GM23338 (cell line): ENCODE results near the gene SLC1A3. TPM values are rescaled to one million over a fixed set of nuclear protein-coding genes. Genes with fewer than 3 reads are reported as not detected.

Source experiments
- ATAC-seq: fragments of 200-7000 bp; cut with Tn5 transposase; 3 replicates; pipeline ENCODE4 v1.9.1; 2020
- DNase-seq: peaks from one replicate; pipeline ENCODE4 v3.0.0-alpha.2; 2015; ENCODE audit warnings: low spot score
- H2AFZ ChIP-seq: fragments of 200-600 bp; sonication (generic); 2 replicates; pipeline ENCODE4 v1.8.0; 2016; ENCODE audit warnings: antibody characterized with exemption, mild to moderate bottlenecking, moderate library complexity
- H3F3A ChIP-seq: fragments of 200-600 bp; sonication (generic); replicated peaks from 2 replicates; pipeline ENCODE4 v1.8.0; 2017; ENCODE audit warnings: antibody characterized with exemption, mixed run types, low read depth
- H3K27ac ChIP-seq: fragments of 200-600 bp; sonication (generic); 2 replicates; pipeline ENCODE4 v1.6.1; 2016; ENCODE audit warnings: low read depth
- H3K27me3 ChIP-seq: fragments of 200-600 bp; sonication (generic); 2 replicates; pipeline ENCODE4 v1.8.0; 2016; ENCODE audit warnings: mild to moderate bottlenecking, mixed run types, moderate library complexity; ENCODE audit not compliant: insufficient read depth
- H3K36me3 ChIP-seq: fragments of 200-600 bp; sonication (generic); 2 replicates; pipeline ENCODE4 v1.8.0; 2016; ENCODE audit warnings: mild to moderate bottlenecking; ENCODE audit not compliant: insufficient read depth
- H3K4me1 ChIP-seq: fragments of 200-600 bp; sonication (generic); 2 replicates; pipeline ENCODE4 v1.8.0; 2016; ENCODE audit warnings: mild to moderate bottlenecking, moderate library complexity; ENCODE audit not compliant: insufficient read depth
- H3K4me2 ChIP-seq: fragments of 200-600 bp; sonication (generic); 2 replicates; pipeline ENCODE4 v1.7.1; 2017; ENCODE audit warnings: mixed run types
- H3K4me3 ChIP-seq: fragments of 200-600 bp; sonication (generic); 2 replicates; pipeline ENCODE4 v1.6.1; 2016; ENCODE audit warnings: mixed run types
- H3K79me2 ChIP-seq: fragments of 200-600 bp; sonication (generic); replicated peaks from 2 replicates; pipeline ENCODE4 v1.8.0; 2017; ENCODE audit warnings: mild to moderate bottlenecking; ENCODE audit not compliant: insufficient read depth
- H3K9me2 ChIP-seq: fragments of 200-600 bp; sonication (generic); 2 replicates; pipeline ENCODE4 v1.8.0; 2017; ENCODE audit not compliant: insufficient read depth
- H4K20me1 ChIP-seq: fragments of 200-600 bp; sonication (generic); replicated peaks from 2 replicates; pipeline ENCODE4 v1.8.0; 2017; ENCODE audit warnings: mild to moderate bottlenecking; ENCODE audit not compliant: insufficient read depth
- H3K27ac Mint-ChIP-seq: 2 replicates; pipeline ENCODE4 v1.8.0; 2020; ENCODE audit warnings: inconsistent platforms, mild to moderate bottlenecking, moderate library complexity, mixed read lengths
- H3K27me3 Mint-ChIP-seq: 3 replicates; pipeline ENCODE4 v1.8.0; 2022; ENCODE audit warnings: low read depth, mild to moderate bottlenecking, moderate library complexity, mixed read lengths, inconsistent platforms; ENCODE audit not compliant: insufficient read depth, poor library complexity
- H3K36me3 Mint-ChIP-seq: 3 replicates; pipeline ENCODE4 v1.8.0; 2021; ENCODE audit warnings: low read depth, mild to moderate bottlenecking, inconsistent platforms, moderate library complexity, mixed read lengths
- H3K4me1 Mint-ChIP-seq: 3 replicates; pipeline ENCODE4 v1.8.0; 2020; ENCODE audit warnings: mild to moderate bottlenecking, inconsistent platforms, mixed read lengths
- H3K4me3 Mint-ChIP-seq: 3 replicates; pipeline ENCODE4 v1.8.0; 2021; ENCODE audit warnings: moderate library complexity, mild to moderate bottlenecking, inconsistent platforms, mixed read lengths
- H3K9me3 Mint-ChIP-seq: 3 replicates; pipeline ENCODE4 v1.8.0; 2020; ENCODE audit warnings: moderate library complexity, mild to moderate bottlenecking, inconsistent platforms, mixed read lengths
- CREB1 ChIP-seq: fragments of 250-450 bp; sonication (Bioruptor Pico); IDR thresholded peaks from 2 replicates; pipeline ENCODE4 v1.5.0; 2020; ENCODE audit warnings: low read depth, mild to moderate bottlenecking, moderate library complexity
- EZH2 ChIP-seq: fragments of 200-600 bp; sonication (generic); IDR thresholded peaks from one replicate; pipeline ENCODE4 v1.8.0; 2017; ENCODE audit warnings: antibody characterized with exemption, mild to moderate bottlenecking, low read depth; ENCODE audit not compliant: unreplicated experiment
- JUNB ChIP-seq: IDR thresholded peaks from one replicate; pipeline ENCODE4 v1.6.1; 2016; ENCODE audit warnings: antibody characterized with exemption; ENCODE audit not compliant: unreplicated experiment
- NANOG ChIP-seq: IDR thresholded peaks from 2 replicates; pipeline ENCODE4 v1.6.1; 2016; ENCODE audit warnings: antibody characterized with exemption, borderline replicate concordance
- POLR2AphosphoS5 ChIP-seq: IDR thresholded peaks from 2 replicates; pipeline ENCODE4 v1.6.1; 2016; ENCODE audit warnings: antibody characterized with exemption, low read depth
- REST ChIP-seq: IDR thresholded peaks from one replicate; pipeline ENCODE4 v1.6.1; 2018; ENCODE audit warnings: antibody characterized with exemption; ENCODE audit not compliant: unreplicated experiment
- STAT1 ChIP-seq: IDR thresholded peaks from one replicate; pipeline ENCODE4 v1.6.1; 2016; ENCODE audit warnings: antibody characterized with exemption; ENCODE audit not compliant: unreplicated experiment
- ZNF114 ChIP-seq: fragments of 250-450 bp; sonication (Bioruptor Pico); IDR thresholded peaks from 2 replicates; pipeline ENCODE4 v1.5.0; 2020; ENCODE audit warnings: mild to moderate bottlenecking, moderate library complexity
- polyA plus RNA-seq: library from polyadenylated mRNA; unstranded; fragments of >200 nt; fragmentation: Nextera tagmentation; extraction: Ambion mirVana; gene quantifications from 2 replicates; pipeline ENCODE4 v1.2.1, GENCODE V29; 2016
- total RNA-seq: library from RNA; depleted of rRNA; stranded (reverse); fragments of >200 nt; shearing (Covaris generic); gene quantifications from 2 replicates; pipeline ENCODE4 v1.2.3, GENCODE V29; 2014

SLC1A3 gene
- total and polyA plus RNA-seq, 2 experiments from 2014 or later, result 29.0 to 40.7 TPM

GRCh38 chr5:36647046-36647445, 40.6 kb downstream of the SLC1A3 start:
- Mint-ChIP-seq H3K4me3 (no peak overlapping the region), H3K27ac (no peak overlapping the region), H3K4me1 (peaks cover 3% of the 10 kb centered on the region; the same call in 2 of the 3 replicates), H3K27me3 (peaks cover 2% of the 10 kb centered on the region), H3K9me3 (no peaks in the 10 kb centered on the region), H3K36me3 (no peaks in the 10 kb centered on the region)
- H3K36me3 ChIP-seq, result no peaks in the 10 kb centered on the region
- no peak overlapping the region for H2AFZ ChIP-seq
- ATAC-seq (no peak), DNase-seq (no peak)
- no peak overlapping the region for H3K4me3 ChIP-seq
- no peaks in the 10 kb centered on the region for H3K4me1 ChIP-seq
- no peak overlapping the region for H3K4me2 ChIP-seq
- H3F3A ChIP-seq, result no peaks in the 10 kb centered on the region
- no peaks in the 10 kb centered on the region for H3K79me2 ChIP-seq
- H3K27me3 ChIP-seq, result no peaks in the 10 kb centered on the region
- no peak for TF ChIP-seq POLR2AphosphoS5
- TF ChIP-seq EZH2, result no peak
- no peak for TF ChIP-seq ZNF114 (CRISPR knock-in tag)
- no peak for TF ChIP-seq CREB1
- TF ChIP-seq REST, result no peak
- no peaks in the 10 kb centered on the region for H4K20me1 ChIP-seq
- no peaks in the 10 kb centered on the region for H3K9me2 ChIP-seq
- H3K27ac ChIP-seq, result no peak overlapping the region

- no peaks in the 10 kb centered on the region for H3F3A ChIP-seq
- no peaks in the 10 kb centered on the region for H3K4me1 ChIP-seq
- no peaks in the 10 kb centered on the region for H3K36me3 ChIP-seq
- no peaks in the 10 kb centered on the region for H4K20me1 ChIP-seq
- H3K27me3 ChIP-seq, result no peaks in the 10 kb centered on the region
- no peak overlapping the region for H3K4me3 Mint-ChIP-seq
- peaks cover 3% of the 10 kb centered on the region for H3K27me3 Mint-ChIP-seq
- peaks cover 6% of the 10 kb centered on the region; the same call in 2 of the 3 replicates for H3K4me1 Mint-ChIP-seq
- H3K27ac ChIP-seq, result no peak overlapping the region
- TF ChIP-seq JUNB (no peak), NANOG (no peak), EZH2 (no peak), STAT1 (no peak), POLR2AphosphoS5 (no peak)
- ATAC-seq (no peak), DNase-seq (no peak)
- no peak overlapping the region for H3K4me3 ChIP-seq
- H3K9me3 Mint-ChIP-seq, result no peaks in the 10 kb centered on the region
- 0 out of 3 replicates have a peak, but pooled peaks cover 2% of the 10 kb centered on the region for H3K36me3 Mint-ChIP-seq
- H3K4me2 ChIP-seq, result no peak overlapping the region
- H3K9me2 ChIP-seq, result no peaks in the 10 kb centered on the region
- no peaks in the 10 kb centered on the region for H3K79me2 ChIP-seq
- no peak overlapping the region for H2AFZ ChIP-seq
- no peak overlapping the region for H3K27ac Mint-ChIP-seq
These were observed 42.0 kb downstream of the SLC1A3 start for GRCh38 chr5:36648426-36648825.
